Osteoblast (primary cell): ENCODE results near the gene CCND2. TPM values are rescaled to one million over a fixed set of nuclear protein-coding genes. Genes with fewer than 3 reads are reported as not detected.

Experiments
- DNase-seq: peaks from one replicate; pipeline ENCODE4 v3.0.0; 2011; ENCODE audit warnings: low spot score, mixed read lengths; ENCODE audit not compliant: insufficient read length; ENCODE audit errors: missing footprints
- H2AFZ ChIP-seq: 2 replicates; pipeline ENCODE4 v1.6.0; 2011; ENCODE audit warnings: mild to moderate bottlenecking, low read length
- H3K27ac ChIP-seq: 2 replicates; pipeline ENCODE4 v1.5.1; 2011; ENCODE audit warnings: mild to moderate bottlenecking, low read depth, low read length, moderate library complexity
- H3K27me3 ChIP-seq: 2 replicates; pipeline ENCODE4 v1.6.0; 2012; ENCODE audit warnings: mild to moderate bottlenecking, control low read depth, inconsistent platforms, low read length, moderate library complexity; ENCODE audit not compliant: insufficient read depth
- H3K36me3 ChIP-seq: 2 replicates; pipeline ENCODE4 v1.5.1; 2011; ENCODE audit warnings: mild to moderate bottlenecking, low read length, control low read depth, moderate library complexity; ENCODE audit not compliant: insufficient read depth
- H3K4me1 ChIP-seq: 2 replicates; pipeline ENCODE4 v1.5.1; 2011; ENCODE audit warnings: mild to moderate bottlenecking, low read length, control low read depth, moderate library complexity; ENCODE audit not compliant: insufficient read depth
- H3K4me2 ChIP-seq: 2 replicates; pipeline ENCODE4 v1.6.0; 2011; ENCODE audit warnings: mild to moderate bottlenecking, low read length; ENCODE audit not compliant: insufficient read depth
- H3K4me3 ChIP-seq: fragments of 200-600 bp; sonication (generic); 3 replicates; pipeline ENCODE4 v1.5.1; 2012; ENCODE audit warnings: mild to moderate bottlenecking, low read length, inconsistent platforms; ENCODE audit not compliant: insufficient read depth
- H3K79me2 ChIP-seq: 2 replicates; pipeline ENCODE4 v1.6.0; 2012; ENCODE audit warnings: mild to moderate bottlenecking, low read length, control low read depth, inconsistent platforms; ENCODE audit not compliant: insufficient read depth
- H3K9me3 ChIP-seq: 2 replicates; pipeline ENCODE4 v1.5.1; 2011; ENCODE audit warnings: low read depth, low read length, control low read depth
- H4K20me1 ChIP-seq: 2 replicates; pipeline ENCODE4 v1.6.0; 2012; ENCODE audit warnings: mild to moderate bottlenecking, low read length, control low read depth; ENCODE audit not compliant: insufficient read depth
- CTCF ChIP-seq: IDR thresholded peaks from 2 replicates; pipeline ENCODE4 v1.5.1; 2011; ENCODE audit warnings: mild to moderate bottlenecking, low read depth, low read length, moderate library complexity; ENCODE audit errors: extremely low read depth
- total RNA-seq: library from RNA; depleted of rRNA; stranded (reverse); fragments of >200 nt; gene quantifications from 2 replicates; pipeline ENCODE4 v1.2.3, GENCODE V29; 2012

Gene CCND2
- total RNA-seq, 1 donor, result 2.5 TPM

DNA sequence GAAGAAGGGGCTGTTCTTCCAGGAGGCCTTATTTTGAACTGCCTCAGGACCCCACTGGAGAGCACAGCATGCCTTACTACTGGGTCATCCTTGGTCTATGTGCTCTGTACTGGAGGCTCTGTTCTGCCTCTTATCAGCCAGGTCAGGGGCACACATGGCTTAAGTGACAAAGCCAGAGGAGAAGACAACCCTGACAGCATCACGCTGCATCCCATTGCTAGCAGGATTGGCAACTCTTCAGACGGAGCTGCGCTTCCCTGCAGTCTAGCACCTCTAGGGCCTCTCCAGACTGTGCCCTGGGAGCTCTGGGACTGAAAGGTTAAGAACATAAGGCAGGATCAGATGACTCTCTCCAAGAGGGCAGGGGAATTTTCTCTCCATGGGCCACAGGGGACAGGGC, 30.2 kb downstream of the CCND2 start:
- Histone ChIP-seq H3K4me2 (no peak overlapping the region), H2AFZ (no peak overlapping the region)

GRCh38 chr12:4307593-4308333, 34.2 kb downstream of the CCND2 start:
- Histone ChIP-seq H4K20me1 (no peaks in the 10 kb centered on the region), H3K27ac (no peak overlapping the region)

More for the DNA sequence above, 30.2 kb downstream of the CCND2 start:
- no peaks in the 10 kb centered on the region for H3K79me2 ChIP-seq
- TF ChIP-seq CTCF, result no peak
- H3K4me1 ChIP-seq, result peaks cover 9% of the 10 kb centered on the region
- H3K27ac ChIP-seq, result no peak overlapping the region
- H3K4me3 ChIP-seq, result no peak overlapping the region
- H3K36me3 ChIP-seq, result no peaks in the 10 kb centered on the region
- DNase-seq, result no peak
- no peaks in the 10 kb centered on the region for H3K9me3 ChIP-seq
- peaks cover 23% of the 10 kb centered on the region for H3K27me3 ChIP-seq
- no peaks in the 10 kb centered on the region for H4K20me1 ChIP-seq

GRCh38 chr12:4308334-4308950, 34.9 kb downstream of the CCND2 start:
- no peak for TF ChIP-seq CTCF
- Histone ChIP-seq H3K79me2 (no peaks in the 10 kb centered on the region), H3K36me3 (no peaks in the 10 kb centered on the region), H4K20me1 (no peaks in the 10 kb centered on the region), H3K4me3 (peak overlapping the region; percentile 44), H3K4me2 (peak overlapping the region; percentile 74), H3K27ac (no peak overlapping the region), H3K4me1 (peaks cover 9% of the 10 kb centered on the region), H3K27me3 (peaks cover 13% of the 10 kb centered on the region), H3K9me3 (no peaks in the 10 kb centered on the region), H2AFZ (peak overlapping the region; percentile 83)
- no peak for DNase-seq

More at GRCh38 chr12:4307593-4308333, 34.2 kb downstream of the CCND2 start:
- Histone ChIP-seq H2AFZ (peak overlapping the region; percentile 83), H3K79me2 (no peaks in the 10 kb centered on the region), H3K4me3 (peak overlapping the region; percentile 44), H3K9me3 (no peaks in the 10 kb centered on the region), H3K36me3 (no peaks in the 10 kb centered on the region), H3K4me2 (peak overlapping the region; percentile 74), H3K27me3 (peaks cover 16% of the 10 kb centered on the region), H3K4me1 (peaks cover 9% of the 10 kb centered on the region)
- peak; percentile 74 for TF ChIP-seq CTCF
- peak; percentile 92 for DNase-seq

- Histone ChIP-seq H4K20me1 (no peaks in the 10 kb centered on the region), H3K27ac (no peak overlapping the region), H3K4me1 (peaks cover 9% of the 10 kb centered on the region), H3K4me2 (no peak overlapping the region), H3K27me3 (peaks cover 5% of the 10 kb centered on the region), H3K9me3 (no peaks in the 10 kb centered on the region), H2AFZ (no peak overlapping the region), H3K4me3 (no peak overlapping the region), H3K36me3 (no peaks in the 10 kb centered on the region), H3K79me2 (no peaks in the 10 kb centered on the region)
- no peak for TF ChIP-seq CTCF
- no peak for DNase-seq
Observed at GRCh38 chr12:4311776-4312175, 38.2 kb downstream of the CCND2 start.
